ENCODE results near the gene AOAH.
A peak's percentile ranks its signal among the peaks of the same experiment; 100 is the strongest.

The AOAH gene

GRCh38 chr7:36599645-36600313 is 124.5 kb downstream of the AOAH start:
- DNase-seq: no peak

- no peak for DNase-seq
These were observed 126.1 kb downstream of the AOAH start for GRCh38 chr7:36598054-36598674.

GRCh38 chr7:36597090-36597773 is 127.1 kb downstream of the AOAH start:
- DNase-seq: no peak

DNA sequence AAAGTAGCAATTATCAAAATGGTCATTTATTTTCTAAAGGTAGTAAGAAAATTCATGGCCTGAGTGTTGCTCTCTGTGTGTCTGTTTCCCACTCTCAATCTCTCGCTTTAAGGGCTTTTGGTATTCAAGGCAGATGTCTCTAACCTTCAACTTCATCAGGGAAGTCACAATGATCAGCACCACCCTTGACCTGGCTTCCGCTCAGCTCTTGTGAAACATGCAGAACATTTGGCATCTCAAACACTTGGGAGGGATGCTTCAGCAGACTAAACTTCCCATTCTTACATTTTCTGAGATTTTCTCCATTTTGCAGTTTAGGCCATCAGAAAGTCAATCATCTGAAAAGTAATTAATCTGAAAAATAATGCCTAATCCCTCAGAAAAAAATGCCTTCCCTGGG is 129.8 kb downstream of the AOAH start:
- DNase-seq: no peak

DNA sequence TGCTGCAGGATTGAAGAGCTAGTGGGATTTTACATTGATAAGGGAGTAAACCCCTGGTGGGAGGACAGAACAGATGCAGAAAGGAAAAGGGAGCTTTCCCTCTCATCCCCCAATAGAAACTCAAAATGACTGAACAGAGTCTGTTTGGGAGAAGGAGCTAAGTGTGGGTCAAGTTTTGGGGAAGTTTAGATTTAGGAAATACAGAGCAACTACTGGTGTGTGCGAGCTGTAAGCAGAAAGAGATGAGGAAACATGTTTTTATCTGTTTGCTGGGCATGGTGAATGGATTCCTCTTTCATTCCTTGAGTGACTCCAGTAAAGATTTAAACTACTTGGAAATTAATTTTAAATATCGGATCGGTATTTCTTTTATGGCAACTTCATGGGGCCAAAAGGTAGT is 132.7 kb downstream of the AOAH start:
- no peak for DNase-seq

- no peak for DNase-seq
These were observed 134.9 kb downstream of the AOAH start for GRCh38 chr7:36589391-36589790.

DNA sequence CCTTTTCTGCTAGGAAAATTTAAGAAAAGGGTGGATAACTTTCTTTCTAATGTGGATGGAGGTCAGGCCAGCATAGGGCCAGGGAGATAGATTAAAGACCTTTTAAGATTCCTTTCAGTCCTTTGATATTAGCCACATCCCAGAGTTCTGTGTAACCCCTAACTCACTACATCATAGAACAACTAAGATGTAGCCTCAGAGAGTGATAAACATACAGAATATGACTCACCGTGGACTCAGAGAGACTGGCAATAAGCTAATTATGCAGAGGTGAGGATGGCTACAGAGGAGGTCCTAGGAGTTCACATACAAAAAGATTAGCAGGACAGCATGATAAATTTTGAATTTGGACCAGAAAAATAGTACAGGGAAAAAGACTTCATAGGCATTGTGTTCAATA is 141.0 kb downstream of the AOAH start:
- no peak for DNase-seq

DNA sequence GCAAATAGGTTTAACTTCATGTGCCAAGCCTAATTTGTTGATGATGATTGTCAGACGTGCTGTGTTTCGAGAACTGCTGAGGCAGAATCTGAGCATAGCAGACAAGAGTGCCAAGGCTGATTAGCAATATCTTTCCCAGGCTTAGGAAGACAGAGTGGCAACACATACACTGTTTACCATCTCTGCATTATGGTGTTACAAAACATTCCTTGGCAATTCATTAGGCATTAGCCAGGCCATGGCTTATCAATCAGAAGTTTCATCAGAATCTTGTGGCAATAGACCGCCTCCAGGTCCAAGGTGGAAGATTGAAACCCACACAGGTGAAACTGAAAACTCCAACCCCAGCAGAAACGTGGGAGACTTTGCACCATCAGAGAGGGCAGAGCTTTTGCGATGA is 148.5 kb downstream of the AOAH start:
- no peak for DNase-seq

- no peak for DNase-seq
These were observed 151.2 kb downstream of the AOAH start for GRCh38 chr7:36573066-36573465.

- no peak for DNase-seq
These were observed 153.1 kb downstream of the AOAH start for GRCh38 chr7:36571190-36571560.

DNA sequence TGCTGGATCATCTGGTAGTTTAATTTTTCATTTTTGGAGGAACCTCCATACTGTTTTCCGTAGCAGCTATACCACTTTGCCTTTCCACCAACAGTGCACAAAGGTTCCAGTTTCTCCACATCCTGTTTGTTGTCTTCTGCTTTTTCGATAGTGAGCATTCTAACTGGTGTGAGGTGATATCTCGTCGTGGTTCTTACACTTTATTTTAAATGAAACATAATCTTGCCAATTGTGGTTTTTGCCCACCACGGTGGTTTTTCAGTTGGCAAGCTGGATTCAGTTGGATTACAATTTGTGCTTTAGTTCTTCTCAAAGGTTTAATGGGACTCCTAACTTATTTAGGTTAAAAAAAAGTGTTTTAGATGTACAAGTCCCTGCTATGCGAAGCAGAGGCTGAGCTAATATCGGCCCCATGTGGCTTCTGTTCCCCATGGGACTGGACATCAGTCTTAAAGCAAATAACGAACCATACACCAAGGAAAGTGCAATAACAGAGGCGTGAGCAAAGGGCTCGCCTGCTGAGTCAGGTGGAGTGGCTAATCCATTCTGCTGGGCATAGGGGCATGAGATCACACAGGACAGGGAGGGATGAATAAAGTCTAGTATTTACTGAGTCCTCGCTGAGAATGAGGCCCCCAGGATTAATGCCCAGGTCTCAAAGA is 153.6 kb downstream of the AOAH start:
- DNase-seq: no peak

- no peak for DNase-seq
These were observed 155.8 kb downstream of the AOAH start for GRCh38 chr7:36568452-36568849.

GRCh38 chr7:36567699-36568451 is 156.4 kb downstream of the AOAH start:
- DNase-seq: no peak

DNA sequence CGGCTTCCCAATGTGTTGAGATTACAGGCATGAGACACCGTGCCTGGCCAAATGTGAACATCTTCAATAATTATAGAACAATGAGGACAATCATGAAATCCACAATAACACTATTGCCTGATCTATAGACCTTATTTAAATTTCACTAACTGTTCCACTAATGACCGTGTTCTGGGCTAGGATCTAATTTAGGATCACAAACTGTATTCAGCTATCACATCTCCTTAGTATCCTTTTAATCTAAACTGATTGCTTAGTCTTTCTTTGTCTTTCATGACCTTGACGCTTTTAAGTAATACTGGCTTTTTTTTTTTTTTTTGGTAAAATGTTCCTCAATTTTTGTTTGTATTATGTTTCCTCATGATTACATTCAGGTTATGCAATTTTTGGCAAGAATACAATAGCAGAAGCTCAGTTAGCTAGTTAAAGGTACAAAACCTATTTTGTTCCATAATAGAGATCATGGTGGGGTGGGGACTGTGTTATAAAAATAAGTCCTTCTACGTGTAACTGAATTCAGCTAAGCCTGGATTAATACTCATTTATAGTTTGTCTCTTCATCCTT is 158.4 kb downstream of the AOAH start:
- peak; percentile 13 for DNase-seq

GRCh38 chr7:36564489-36564888 is 159.8 kb downstream of the AOAH start:
- DNase-seq: no peak

DNA sequence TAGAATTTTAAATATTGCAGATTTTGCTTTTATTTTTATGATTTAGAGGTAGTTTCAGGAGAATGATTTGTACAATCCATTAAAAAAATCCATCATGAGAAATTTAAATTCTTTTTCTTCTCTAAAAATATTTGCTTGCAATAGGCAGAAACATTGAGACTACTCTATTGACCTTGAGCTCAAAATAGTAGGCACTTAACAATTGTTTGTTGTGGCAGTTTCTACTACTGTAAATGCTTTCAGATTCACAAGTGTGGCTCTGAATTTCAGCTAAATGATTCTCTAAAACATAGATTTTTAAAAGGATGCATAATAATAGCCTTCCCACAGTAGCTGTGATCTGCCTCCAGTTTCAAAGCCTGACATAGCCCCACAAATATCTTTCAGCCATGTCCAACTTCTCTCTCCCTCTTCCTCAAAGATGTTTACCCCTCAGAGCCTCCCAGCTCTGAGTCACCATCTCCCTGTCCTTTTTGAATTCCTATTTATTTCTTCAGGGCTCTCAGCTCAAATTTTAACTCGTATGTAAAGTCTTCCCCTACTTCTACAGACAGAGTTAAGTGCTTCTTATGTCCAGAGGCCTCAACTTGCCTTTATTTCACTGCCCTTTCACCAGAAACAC is 160.5 kb downstream of the AOAH start:
- no peak for DNase-seq

DNA sequence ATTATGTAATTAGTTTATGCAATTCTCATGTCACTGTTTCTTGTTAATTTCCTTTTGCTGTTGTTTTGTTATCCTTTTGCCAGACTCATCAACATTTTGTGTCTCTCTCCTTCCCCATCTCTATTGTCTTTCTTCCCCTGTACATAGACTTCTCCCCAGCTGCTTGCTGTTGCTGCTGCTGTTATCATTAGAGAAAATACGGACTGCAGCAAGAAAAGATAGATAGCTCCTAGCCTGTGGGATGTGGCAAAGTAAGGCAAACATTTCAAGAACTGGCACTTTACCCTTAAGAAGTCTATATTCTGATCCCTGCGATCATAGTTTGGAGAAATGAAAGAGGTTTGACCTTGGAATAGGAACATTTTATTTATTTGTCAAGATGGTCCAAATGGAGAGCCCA is 162.2 kb downstream of the AOAH start:
- DNase-seq: no peak

DNA sequence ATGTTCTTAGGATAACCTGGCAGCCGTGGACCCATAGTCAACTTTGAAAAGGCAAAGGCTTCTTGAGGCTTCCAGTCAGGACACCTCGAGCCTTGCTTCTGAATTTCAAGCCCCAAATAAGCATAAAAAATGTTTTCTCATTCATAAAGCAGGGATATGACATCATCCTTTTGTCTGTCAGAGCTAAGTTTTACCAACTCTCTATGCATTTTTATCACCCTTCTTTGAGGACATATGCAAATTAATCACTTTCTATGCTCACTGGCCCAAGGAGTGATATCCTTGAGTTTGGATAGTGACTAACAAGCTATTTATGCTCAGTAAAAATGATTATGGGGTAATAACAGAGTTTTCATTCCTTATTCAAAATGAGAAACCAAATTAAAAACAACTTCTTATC is 175.3 kb downstream of the AOAH start:
- DNase-seq: no peak

DNA sequence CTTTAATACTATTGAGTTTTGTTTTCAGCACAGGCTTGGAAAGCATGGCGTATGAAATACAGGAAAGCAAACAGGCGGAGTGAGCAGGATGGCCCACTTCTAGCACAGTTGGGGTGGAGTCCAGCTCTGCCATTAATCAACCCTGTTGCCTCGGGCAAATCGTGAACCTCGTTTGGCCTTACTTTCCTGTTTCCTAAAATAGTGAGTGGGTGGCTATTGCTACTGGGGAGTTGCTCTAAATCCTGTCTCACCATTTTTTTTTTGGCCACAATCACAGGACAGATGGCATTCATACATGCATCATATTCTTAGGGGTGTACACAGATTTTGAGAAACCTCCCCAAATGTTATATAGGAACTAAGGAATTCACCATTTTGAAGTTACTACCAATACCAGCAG is 176.9 kb downstream of the AOAH start:
- no peak for DNase-seq

GRCh38 chr7:36546331-36546730 is 178.0 kb downstream of the AOAH start:
- DNase-seq: peak; percentile 50

GRCh38 chr7:36545291-36545690 is 179.0 kb downstream of the AOAH start:
- DNase-seq: no peak

GRCh38 chr7:36538126-36538525 is 186.2 kb downstream of the AOAH start:
- DNase-seq: no peak
